Stimulated activated CD8-positive, alpha-beta memory T cell treated with anti-CD3 and anti-CD28 coated beads, Interleukin-4, amount 100 ng/mL, for 4 hours (primary cell): ENCODE measurements around the gene ADH6.
"Not testable (repeated sequence)": the region's sequence is repeated elsewhere in the genome, so short reads cannot be mapped to it uniquely, and the experiment has no call there.

Source experiments
- DNase-seq, 2 donors: peaks; one replicate each; pipeline ENCODE4 v3.0.0-alpha.2; 2020; ENCODE audit warnings: low read depth in 2 of 2, low spot score in 1 of 2

The ADH6 gene

GRCh38 chr4:99219072-99219471 lies at the start of gene ADH6:
Gene ADH6, minus strand, starts transcription at chr4:99219246. Its CDS starts 94 bp downstream, at chr4:99219152.
- no peak for DNase-seq

- DNase-seq, result no peak
Measured at GRCh38 chr4:99264927-99265326, 45.9 kb upstream of the ADH6 start.

GRCh38 chr4:99252746-99253145 lies 33.7 kb upstream of the ADH6 start:
- no peak for DNase-seq

GRCh38 chr4:99248714-99249113 lies 29.7 kb upstream of the ADH6 start:
- no peak for DNase-seq

- no peak for DNase-seq
Measured at GRCh38 chr4:99235955-99236354, 16.9 kb upstream of the ADH6 start.

- no peak for DNase-seq
Measured at GRCh38 chr4:99234331-99235010, 15.4 kb upstream of the ADH6 start.

GRCh38 chr4:99233397-99233796 lies 14.4 kb upstream of the ADH6 start:
- not testable (repeated sequence) for DNase-seq

GRCh38 chr4:99228706-99229105 lies 9.7 kb upstream of the ADH6 start:
- not testable (repeated sequence) for DNase-seq

GRCh38 chr4:99227646-99228045 lies 8.6 kb upstream of the ADH6 start:
- DNase-seq, result not testable (repeated sequence)

- DNase-seq, result no peak
Measured at GRCh38 chr4:99221980-99222379, 2.9 kb upstream of the ADH6 start.

GRCh38 chr4:99219479-99219878 lies 433 bp upstream of the ADH6 start:
- DNase-seq, result no peak

- DNase-seq, result no peak
Measured at GRCh38 chr4:99215521-99215920, 3.5 kb downstream of the ADH6 start.

GRCh38 chr4:99210789-99211188 lies 8.3 kb downstream of the ADH6 start:
- no peak for DNase-seq

GRCh38 chr4:99209671-99210070 lies 9.4 kb downstream of the ADH6 start:
- no peak for DNase-seq

GRCh38 chr4:99208719-99209075 lies 10.3 kb downstream of the ADH6 start:
- no peak for DNase-seq

GRCh38 chr4:99207911-99208718 lies 10.9 kb downstream of the ADH6 start:
- DNase-seq, result no peak

GRCh38 chr4:99207069-99207743 lies 11.8 kb downstream of the ADH6 start:
- DNase-seq, result no peak

GRCh38 chr4:99205153-99205979 lies 13.7 kb downstream of the ADH6 start:
- no peak for DNase-seq

- DNase-seq, result no peak
Measured at GRCh38 chr4:99202536-99202935, 16.5 kb downstream of the ADH6 start.

- DNase-seq, result no peak
Measured at GRCh38 chr4:99202094-99202493, 17.0 kb downstream of the ADH6 start.

- no peak for DNase-seq
Measured at GRCh38 chr4:99201690-99202089, 17.4 kb downstream of the ADH6 start.
